Measurements from ENCODE around the gene DUSP16.

- TF ChIP-seq CTCF (IDR thresholded peaks at IDR 0.05) (no peak), POLR2A (IDR thresholded peaks at IDR 0.05) (no peak)
Measured at GRCh38 chr12:12508612-12509011, 54.1 kb downstream of the DUSP16 start.

All from sigmoid colon (tissue), 3 donors.